Hematopoietic multipotent progenitor cell treated with erythropoietin and hydrocortisone succinate and interleukin-3 and kit ligand, for 8 days (in vitro differentiated cells): ENCODE results near the gene ARHGAP45.

Source experiments
- DNase-seq: peaks from one replicate; pipeline ENCODE4 v3.0.0-alpha.2; 2015

Gene ARHGAP45

DNA sequence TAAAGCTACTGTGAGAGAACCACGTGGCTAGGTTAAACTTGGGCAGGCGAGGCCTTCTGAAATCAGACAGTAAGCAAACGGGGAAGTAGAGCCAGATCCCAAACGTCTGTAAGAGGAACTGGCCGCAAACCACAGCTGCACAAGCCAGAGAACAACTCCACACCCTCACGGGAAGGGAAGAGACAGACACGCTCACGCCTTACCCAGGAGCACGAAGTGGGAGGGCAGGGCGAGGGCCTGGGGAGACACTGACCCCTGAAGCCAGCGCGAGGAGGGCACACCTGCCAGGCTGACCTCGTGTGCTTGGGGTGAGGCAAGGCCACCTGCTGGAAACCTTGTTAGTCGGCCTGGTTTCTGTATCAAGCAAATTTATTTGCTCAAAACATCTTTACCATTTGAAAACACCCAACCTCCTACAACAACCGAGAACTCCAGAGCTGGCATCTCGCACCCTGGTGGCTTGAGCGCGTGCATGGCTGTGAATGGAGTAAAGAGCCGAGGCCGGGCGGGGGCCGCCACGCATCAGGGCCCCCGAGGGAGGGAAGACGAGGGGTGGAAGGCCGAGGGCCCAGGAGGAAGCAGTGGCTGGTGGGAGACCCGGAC lies 20.9 kb downstream of the ARHGAP45 start:
- DNase-seq = peak; percentile 78

GRCh38 chr19:1088416-1089010 lies 21.5 kb downstream of the ARHGAP45 start:
- no peak for DNase-seq

DNA sequence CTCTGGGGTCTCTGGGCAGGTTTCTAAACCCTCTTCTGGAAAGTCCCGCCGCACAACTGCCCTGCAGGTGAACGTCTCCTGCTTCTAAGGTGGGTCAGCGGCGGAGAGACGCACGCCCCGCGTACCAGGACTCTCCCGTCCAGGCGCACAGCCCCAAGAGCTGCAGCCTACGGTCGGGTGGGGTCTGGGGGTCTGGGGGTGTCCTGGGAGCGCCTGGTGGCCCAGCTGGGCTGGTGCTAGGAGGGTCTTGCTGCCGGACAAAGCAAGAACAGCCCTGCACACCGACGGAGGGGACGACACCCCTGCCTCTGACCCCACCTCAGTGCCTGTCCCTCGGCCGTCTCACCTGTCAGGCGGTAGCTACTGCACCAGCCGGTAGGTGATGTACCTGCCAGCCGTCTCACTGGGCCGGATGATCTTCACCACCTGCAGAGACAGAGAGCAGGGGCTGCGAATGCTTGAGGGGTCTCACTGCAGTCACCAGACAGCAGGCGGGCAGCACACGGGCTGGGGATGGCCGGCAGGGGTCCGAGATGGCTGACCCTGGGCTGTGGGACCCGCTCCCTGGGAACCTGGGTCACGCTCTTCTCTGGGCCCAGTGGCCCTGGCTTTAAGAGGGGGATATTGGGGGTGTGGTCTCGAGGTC lies 22.3 kb downstream of the ARHGAP45 start:
- DNase-seq = no peak

GRCh38 chr19:1089891-1090290 lies 22.9 kb downstream of the ARHGAP45 start:
- DNase-seq = peak; percentile 12

GRCh38 chr19:1090731-1091543 lies 24.0 kb downstream of the ARHGAP45 start:
- no peak for DNase-seq

- DNase-seq = no peak
These were observed 24.7 kb downstream of the ARHGAP45 start for GRCh38 chr19:1091544-1092175.

- no peak for DNase-seq
These were observed 26.4 kb downstream of the ARHGAP45 start for GRCh38 chr19:1093330-1093729.

DNA sequence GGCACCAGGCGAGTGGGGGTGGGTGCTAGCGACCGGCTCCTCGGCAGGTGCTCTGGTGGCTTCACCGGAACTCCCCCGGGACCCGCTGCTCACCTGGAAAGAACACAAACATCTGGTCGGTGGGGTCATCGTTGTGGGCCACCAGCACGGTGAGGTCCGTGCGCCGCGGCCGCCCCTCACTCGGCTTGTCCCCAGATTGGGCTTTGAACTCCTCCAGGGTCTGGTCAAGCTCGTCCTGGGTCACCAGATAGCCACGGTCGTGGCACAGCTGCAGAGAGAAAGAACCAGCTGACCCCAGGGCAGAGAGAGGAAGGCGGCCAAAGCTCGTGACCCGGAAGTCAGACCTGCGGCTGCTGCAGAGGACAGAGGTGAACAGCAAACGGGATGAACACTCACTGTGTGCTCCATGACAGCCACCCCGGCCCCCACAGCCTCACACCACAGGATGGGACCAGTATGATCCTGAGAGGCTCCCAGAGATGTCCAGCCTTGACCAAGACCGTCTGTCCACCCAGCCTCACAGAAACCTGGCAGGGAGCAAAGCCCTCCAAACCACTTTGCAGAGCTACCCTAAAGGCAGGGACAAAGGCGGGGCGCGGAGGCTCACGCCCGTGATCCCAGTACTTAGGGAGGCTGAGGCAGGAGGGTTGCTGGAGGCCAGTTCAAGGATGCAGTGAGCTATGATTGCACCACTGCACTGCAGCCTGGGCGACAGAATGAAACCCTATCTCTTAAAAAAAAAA lies 27.0 kb downstream of the ARHGAP45 start:
- no peak for DNase-seq

DNA sequence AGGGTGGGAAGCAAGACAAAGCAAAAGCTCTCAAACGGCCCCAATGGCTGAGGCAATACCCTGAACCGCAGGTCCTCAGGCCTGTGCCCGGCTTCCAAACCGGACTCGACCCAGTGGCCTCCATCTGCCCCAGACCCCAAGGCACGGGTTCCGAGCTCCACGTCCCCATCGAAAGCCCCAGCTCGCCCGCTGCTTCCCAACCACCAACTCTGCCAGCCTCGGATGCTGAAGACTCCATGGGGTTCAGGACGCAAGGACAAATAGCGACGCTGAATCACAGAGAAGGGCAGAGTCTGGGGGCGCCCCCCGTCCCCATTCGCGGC lies 27.6 kb downstream of the ARHGAP45 start:
- DNase-seq = no peak

GRCh38 chr19:1094978-1095701 lies 28.2 kb downstream of the ARHGAP45 start, which contains the start of gene POLR2E:
POLR2E (minus strand) TSS chr19:1095375; CDS start chr19:1095315, 60 bp downstream.
- DNase-seq = peak; percentile 98

DNA sequence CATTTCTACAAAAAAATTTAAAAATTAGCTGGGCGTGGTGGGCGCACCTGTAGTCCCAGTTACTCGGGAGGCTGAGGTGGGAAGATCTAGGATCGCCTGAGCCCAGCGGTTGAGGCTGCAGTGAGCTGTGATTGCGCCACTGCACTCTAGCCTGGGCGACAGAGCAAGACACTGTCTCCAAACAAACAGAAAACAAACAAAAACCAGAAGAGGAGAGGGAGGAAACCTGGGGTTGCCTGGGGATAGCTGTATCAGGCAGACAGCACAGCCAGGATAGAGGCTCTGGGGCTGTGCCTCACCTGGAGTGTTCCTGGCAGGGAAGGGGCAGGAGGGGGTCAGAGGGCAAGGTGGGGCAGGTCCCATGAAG lies 30.8 kb downstream of the ARHGAP45 start:
- no peak for DNase-seq

GRCh38 chr19:1098177-1099051 lies 31.4 kb downstream of the ARHGAP45 start:
- peak; percentile 3 for DNase-seq

DNA sequence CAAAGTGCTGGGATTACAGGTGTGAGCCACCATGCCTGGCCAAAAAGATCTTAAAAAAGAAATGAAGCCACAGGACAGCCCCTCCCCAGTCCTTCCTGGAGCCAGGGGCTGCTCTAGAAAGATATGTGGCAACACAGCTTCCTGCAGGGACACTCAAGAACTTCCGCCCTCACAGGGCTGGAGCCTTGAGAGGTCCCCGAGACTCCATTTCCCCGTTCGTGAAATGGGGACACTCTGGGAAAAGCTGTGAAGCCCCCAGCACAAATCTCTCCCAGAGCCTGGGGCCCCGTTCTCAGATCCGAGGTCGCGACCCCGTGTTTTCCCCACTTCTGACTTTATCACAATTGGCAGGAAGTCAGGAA lies 34.4 kb downstream of the ARHGAP45 start:
- peak; percentile 72 for DNase-seq

DNA sequence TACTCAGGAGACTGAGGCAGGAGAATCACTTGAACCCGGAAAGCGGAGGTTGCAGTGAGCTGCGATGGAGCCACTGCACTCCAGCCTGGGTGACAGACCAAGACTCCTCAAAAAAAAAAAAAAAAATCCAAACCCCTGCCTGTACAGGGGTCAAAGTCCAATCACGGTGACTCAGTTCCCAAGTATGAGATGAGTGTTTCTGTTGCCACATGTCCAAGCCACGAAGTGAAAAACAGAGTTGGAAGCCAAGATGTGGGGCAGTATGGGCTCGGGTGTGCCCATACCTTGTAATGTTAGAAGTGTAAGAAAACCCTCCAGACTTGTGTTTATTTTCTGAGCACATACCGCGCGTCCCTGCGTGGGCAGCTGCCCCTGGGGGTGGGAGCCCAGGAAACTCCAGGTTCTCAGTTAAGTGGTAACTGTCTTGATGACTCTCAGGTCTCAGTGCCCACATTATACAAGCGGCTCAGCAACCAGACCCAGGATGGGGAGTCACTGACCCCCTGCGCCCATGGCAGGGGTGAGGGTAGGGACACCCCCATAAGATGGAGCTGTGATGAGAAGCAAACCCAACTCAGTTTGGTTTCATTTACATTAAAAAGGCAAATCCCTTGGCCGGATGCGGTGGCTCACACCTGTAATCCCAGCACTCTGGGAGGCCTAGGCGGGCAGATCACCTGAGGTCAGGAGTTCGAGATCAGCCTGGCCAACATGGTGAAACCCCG lies 35.6 kb downstream of the ARHGAP45 start:
- DNase-seq = peak; percentile 27

DNA sequence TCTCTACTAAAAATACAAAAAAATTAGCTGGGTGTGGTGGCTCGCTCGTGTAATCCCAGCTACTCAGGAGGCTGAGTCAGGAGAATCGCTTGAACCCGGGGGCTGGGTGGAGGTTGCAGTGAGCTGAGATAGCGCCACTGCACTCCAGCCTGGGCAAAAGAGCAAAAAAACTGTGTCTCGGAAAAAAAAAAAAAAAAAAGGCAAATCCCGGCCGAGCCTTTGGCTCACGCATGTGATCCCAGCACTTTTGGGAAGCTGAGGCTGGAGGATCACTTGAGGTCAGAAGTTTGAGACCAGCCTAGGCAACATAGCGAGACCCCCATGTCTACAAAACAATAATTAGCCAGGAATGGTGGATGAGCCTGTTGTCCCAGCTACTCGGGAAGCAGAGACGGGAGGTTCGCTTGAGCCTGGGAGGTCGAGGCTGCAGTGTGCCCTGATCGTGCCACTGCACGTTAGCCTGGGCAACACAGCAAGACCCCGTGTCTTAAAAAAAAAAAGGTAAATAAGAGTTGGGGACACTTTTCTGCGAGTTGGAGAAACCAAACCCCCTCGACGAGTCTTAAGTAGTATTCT lies 36.3 kb downstream of the ARHGAP45 start:
- DNase-seq = peak; percentile 23

- peak; percentile 99 for DNase-seq
These were observed 36.8 kb downstream of the ARHGAP45 start, which contains the start of gene GPX4 for GRCh38 chr19:1103708-1104310. GPX4 (plus strand) TSS chr19:1103994; CDS start chr19:1104044, 50 bp downstream.

DNA sequence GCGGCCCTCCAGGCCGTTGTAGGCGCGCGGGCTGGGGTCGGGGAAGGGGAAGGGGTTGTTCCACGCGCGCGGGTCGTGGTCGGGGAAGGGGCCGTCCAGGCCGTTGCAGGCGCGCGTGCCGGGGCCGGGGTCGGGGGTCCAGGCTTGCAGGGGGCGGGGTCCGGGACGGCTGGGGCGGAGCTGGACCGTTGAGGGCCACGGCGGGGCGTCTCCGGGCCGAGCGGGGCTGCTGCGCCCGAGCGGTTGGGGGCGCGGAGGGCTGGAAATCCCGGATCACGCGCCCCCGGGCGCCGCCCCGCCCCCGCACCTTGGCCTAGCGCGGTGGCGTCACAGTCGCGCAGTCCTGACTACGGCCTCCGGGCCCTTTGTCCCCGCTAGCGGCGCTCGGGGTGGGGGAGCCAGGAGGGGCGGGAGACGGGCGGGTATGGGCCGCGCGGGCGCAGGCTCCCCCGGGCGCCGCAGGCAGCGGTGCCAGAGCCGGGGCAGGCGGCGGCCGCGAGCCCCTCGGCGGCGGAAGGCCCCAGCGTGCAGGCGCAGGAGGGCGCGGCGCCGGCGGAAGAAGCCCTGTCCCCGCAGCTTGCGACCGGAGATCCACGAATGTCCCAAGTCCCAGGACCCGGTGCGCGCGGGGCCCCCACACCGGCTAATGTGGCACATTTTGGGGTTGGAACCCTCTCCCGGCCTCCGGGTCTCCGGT lies 37.5 kb downstream of the ARHGAP45 start:
- DNase-seq = peak; percentile 65
